ENCODE results near the gene CACNA1F.
A peak's percentile ranks its signal among the peaks of the same experiment; 100 is the strongest.

Gene CACNA1F

DNA sequence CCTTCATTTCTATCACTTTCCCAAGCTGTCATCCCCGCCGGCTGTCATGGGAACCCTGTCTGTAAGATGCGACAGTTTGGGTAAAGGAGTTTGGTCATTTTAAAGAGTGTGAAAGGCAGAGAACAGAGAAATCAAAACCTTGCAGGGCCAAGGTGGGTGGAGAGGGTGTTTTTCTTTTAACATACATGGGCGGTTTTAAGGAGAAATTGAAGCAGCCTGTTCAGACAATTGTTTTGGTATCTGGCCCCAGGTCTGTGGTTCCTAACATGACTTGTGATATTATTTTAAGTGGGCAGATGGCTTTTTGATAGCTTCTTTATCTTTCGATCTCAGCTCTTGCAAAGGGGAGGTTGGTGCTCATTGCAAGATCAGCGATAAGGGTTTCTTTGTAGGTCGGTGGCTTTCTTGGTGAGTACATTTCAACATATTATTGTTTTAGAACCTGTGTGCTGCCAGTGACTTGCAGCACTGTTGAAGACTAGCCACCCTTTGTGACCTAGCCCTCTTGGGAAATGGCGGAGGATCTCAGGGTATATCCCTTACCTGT is 40.1 kb upstream of the CACNA1F start:
- Histone ChIP-seq H3K4ac (ENCODE audit: low read depth, low read length) (no peak overlapping the region), H3K18ac (ENCODE audit: low read length) (no peak overlapping the region), H3K56ac (ENCODE audit: low read length) (no peak overlapping the region), H3K27me3 (ENCODE audit: insufficient read depth, low read length, poor library complexity) (no peaks in the 10 kb centered on the region), H4K5ac (ENCODE audit: low read length) (no peak overlapping the region), H3K79me1 (ENCODE audit: low read length) (peaks cover 4% of the 10 kb centered on the region), H3K4me2 (ENCODE audit: low read length) (no peak overlapping the region), H3K36me3 (ENCODE audit: control insufficient read depth, insufficient read depth, low read length) (no peaks in the 10 kb centered on the region), H3K4me3 (ENCODE audit: low read length) (no peak overlapping the region), H4K8ac (ENCODE audit: low read depth, low read length) (no peak overlapping the region), H2BK120ac (ENCODE audit: low read depth, low read length) (no peak overlapping the region), H2BK5ac (ENCODE audit: low read length) (no peak overlapping the region), H3K27ac (ENCODE audit: low read depth, low read length) (no peak overlapping the region), H3K79me2 (ENCODE audit: control insufficient read depth, insufficient read depth, low read length) (peaks cover 11% of the 10 kb centered on the region), H3K23ac (ENCODE audit: low read length) (no peak overlapping the region), H2AK5ac (ENCODE audit: low read length) (no peak overlapping the region), H3K4me1 (ENCODE audit: control insufficient read depth, low read depth, low read length) (no peaks in the 10 kb centered on the region), H2BK15ac (replicated peaks; ENCODE audit: low read depth) (no peak overlapping the region), H3K9ac (ENCODE audit: low read length) (no peak overlapping the region)
- whole genome bisulfite sequencing (ENCODE audit: extremely low coverage, insufficient coverage, low lambda C conversion rate) = no CpG with 5 or more reads among the region's 8 CpGs
- DNase-seq = no peak

DNA sequence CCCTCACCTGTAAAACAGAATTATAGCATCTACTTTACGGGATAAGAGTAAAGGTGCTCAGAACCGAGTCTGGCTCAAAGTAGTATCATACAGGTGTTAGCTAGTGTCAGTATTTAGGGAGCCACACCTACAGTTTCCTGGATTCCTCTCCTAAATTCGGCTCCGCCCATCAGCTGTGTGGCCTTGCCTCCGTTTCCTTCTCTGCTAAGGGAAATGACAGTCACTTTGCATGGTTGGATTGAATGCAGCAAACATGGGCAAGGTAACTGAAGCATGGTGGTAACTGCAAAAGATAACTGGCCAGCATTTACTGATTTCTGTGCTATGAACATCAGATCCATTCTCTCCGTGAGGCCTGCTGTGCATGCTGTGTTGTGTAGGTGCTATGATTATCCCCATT is 39.3 kb upstream of the CACNA1F start:
- Histone ChIP-seq H2BK5ac (ENCODE audit: low read length) (no peak overlapping the region), H3K36me3 (ENCODE audit: control insufficient read depth, insufficient read depth, low read length) (no peaks in the 10 kb centered on the region), H3K9ac (ENCODE audit: low read length) (no peak overlapping the region), H2AK5ac (ENCODE audit: low read length) (no peak overlapping the region), H3K79me2 (ENCODE audit: control insufficient read depth, insufficient read depth, low read length) (peaks cover 11% of the 10 kb centered on the region), H3K27ac (ENCODE audit: low read depth, low read length) (no peak overlapping the region), H2BK120ac (ENCODE audit: low read depth, low read length) (no peak overlapping the region), H3K23ac (ENCODE audit: low read length) (no peak overlapping the region), H4K5ac (ENCODE audit: low read length) (no peak overlapping the region), H4K8ac (ENCODE audit: low read depth, low read length) (no peak overlapping the region), H3K27me3 (ENCODE audit: insufficient read depth, low read length, poor library complexity) (no peaks in the 10 kb centered on the region), H3K18ac (ENCODE audit: low read length) (no peak overlapping the region), H3K79me1 (ENCODE audit: low read length) (peaks cover 4% of the 10 kb centered on the region), H3K4me3 (ENCODE audit: low read length) (no peak overlapping the region), H3K4ac (ENCODE audit: low read depth, low read length) (no peak overlapping the region), H3K4me1 (ENCODE audit: control insufficient read depth, low read depth, low read length) (no peaks in the 10 kb centered on the region), H3K56ac (ENCODE audit: low read length) (no peak overlapping the region), H2BK15ac (replicated peaks; ENCODE audit: low read depth) (no peak overlapping the region), H3K4me2 (ENCODE audit: low read length) (no peak overlapping the region)
- no CpG with 5 or more reads among the region's 6 CpGs for WGBS (ENCODE audit: extremely low coverage, insufficient coverage, low lambda C conversion rate)
- no peak for DNase-seq

DNA sequence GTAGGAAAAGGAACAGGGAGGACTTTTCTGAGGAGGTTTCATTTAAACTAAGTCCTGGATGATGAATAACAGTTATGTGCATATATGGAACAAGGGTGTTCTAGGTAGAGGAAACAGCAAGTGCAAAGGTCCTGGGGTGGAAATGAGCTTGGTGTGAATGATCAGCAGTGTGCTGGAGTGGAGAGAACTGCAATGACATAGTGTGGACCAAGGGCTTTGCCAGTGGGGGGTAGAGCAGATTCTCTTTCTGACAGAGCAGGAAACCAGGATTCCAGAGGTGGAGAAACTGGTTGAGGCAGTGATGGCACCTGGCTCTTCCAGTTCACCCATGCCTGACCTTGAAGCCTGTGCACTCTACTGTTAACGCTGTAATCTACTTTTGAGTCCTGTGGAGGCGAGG is 38.2 kb upstream of the CACNA1F start:
- no peak overlapping the region for H2AK5ac ChIP-seq (ENCODE audit: low read length)
- no peaks in the 10 kb centered on the region for H3K36me3 ChIP-seq (ENCODE audit: control insufficient read depth, insufficient read depth, low read length)
- no peaks in the 10 kb centered on the region for H3K27me3 ChIP-seq (ENCODE audit: insufficient read depth, low read length, poor library complexity)
- no CpG with 5 or more reads among the region's 2 CpGs for WGBS (ENCODE audit: extremely low coverage, insufficient coverage, low lambda C conversion rate)
- no peak overlapping the region for H3K18ac ChIP-seq (ENCODE audit: low read length)
- no peaks in the 10 kb centered on the region for H3K4me1 ChIP-seq (ENCODE audit: control insufficient read depth, low read depth, low read length)
- H4K8ac ChIP-seq (ENCODE audit: low read depth, low read length) = no peak overlapping the region
- no peak overlapping the region for H3K4ac ChIP-seq (ENCODE audit: low read depth, low read length)
- no peak for DNase-seq
- H4K5ac ChIP-seq (ENCODE audit: low read length) = no peak overlapping the region
- no peak overlapping the region for H2BK120ac ChIP-seq (ENCODE audit: low read depth, low read length)
- no peak overlapping the region for H3K4me3 ChIP-seq (ENCODE audit: low read length)
- H3K27ac ChIP-seq (ENCODE audit: low read depth, low read length) = no peak overlapping the region
- H3K56ac ChIP-seq (ENCODE audit: low read length) = peak overlapping the region; percentile 17
- no peak overlapping the region for H3K23ac ChIP-seq (ENCODE audit: low read length)
- H3K9ac ChIP-seq (ENCODE audit: low read length) = no peak overlapping the region
- peaks cover 11% of the 10 kb centered on the region for H3K79me2 ChIP-seq (ENCODE audit: control insufficient read depth, insufficient read depth, low read length)
- H3K4me2 ChIP-seq (ENCODE audit: low read length) = no peak overlapping the region
- no peak overlapping the region for H2BK5ac ChIP-seq (ENCODE audit: low read length)
- peaks cover 4% of the 10 kb centered on the region for H3K79me1 ChIP-seq (ENCODE audit: low read length)
- H2BK15ac ChIP-seq (replicated peaks; ENCODE audit: low read depth) = no peak overlapping the region

DNA sequence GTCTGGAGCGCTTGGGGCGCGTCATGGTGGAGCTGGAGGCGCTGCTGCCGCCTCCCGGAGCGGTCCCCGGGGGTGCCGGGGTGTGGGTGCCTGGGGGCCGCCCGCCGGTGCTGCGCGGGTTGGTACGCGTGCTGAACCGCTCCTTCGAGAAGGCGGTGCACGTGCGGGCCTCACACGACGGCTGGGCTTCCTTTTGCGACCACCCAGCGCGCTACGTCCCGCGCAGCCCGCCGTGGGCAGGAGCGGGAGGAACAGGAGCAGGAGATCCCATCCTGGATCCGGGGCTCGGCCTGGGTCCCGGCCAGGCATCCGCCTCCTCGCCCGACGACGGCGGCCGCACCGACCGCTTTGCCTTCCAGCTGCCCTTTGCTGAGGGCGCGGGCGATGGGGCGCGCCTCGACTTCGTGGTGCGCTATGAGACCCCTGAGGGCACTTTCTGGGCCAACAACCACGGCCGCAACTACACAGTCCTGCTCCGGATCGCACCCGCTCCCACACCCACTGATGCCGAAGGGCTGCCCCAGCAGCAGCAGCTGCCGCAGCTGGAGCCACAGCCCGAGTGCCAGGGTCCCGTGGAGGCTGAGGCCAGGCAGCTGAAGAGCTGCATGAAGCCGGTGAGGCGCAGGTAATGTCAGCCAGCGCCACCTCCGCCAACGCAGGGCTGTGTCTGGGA is 37.2 kb upstream of the CACNA1F start:
- Histone ChIP-seq H2BK5ac (ENCODE audit: low read length) (no peak overlapping the region), H3K4ac (ENCODE audit: low read depth, low read length) (peak overlapping the region; percentile 56), H3K79me1 (ENCODE audit: low read length) (peaks cover 4% of the 10 kb centered on the region), H3K56ac (ENCODE audit: low read length) (peak overlapping the region; percentile 87), H3K23ac (ENCODE audit: low read length) (no peak overlapping the region), H2BK15ac (replicated peaks; ENCODE audit: low read depth) (no peak overlapping the region), H4K8ac (ENCODE audit: low read depth, low read length) (peak overlapping the region; percentile 79), H3K4me2 (ENCODE audit: low read length) (peak overlapping the region; percentile 15), H3K4me1 (ENCODE audit: control insufficient read depth, low read depth, low read length) (no peaks in the 10 kb centered on the region), H3K27ac (ENCODE audit: low read depth, low read length) (peak overlapping the region; percentile 84), H3K36me3 (ENCODE audit: control insufficient read depth, insufficient read depth, low read length) (no peaks in the 10 kb centered on the region), H3K18ac (ENCODE audit: low read length) (peak overlapping the region; percentile 77), H2AK5ac (ENCODE audit: low read length) (no peak overlapping the region), H3K9ac (ENCODE audit: low read length) (peak overlapping the region; percentile 72), H2BK120ac (ENCODE audit: low read depth, low read length) (no peak overlapping the region), H3K4me3 (ENCODE audit: low read length) (no peak overlapping the region), H3K79me2 (ENCODE audit: control insufficient read depth, insufficient read depth, low read length) (peaks cover 11% of the 10 kb centered on the region), H4K5ac (ENCODE audit: low read length) (no peak overlapping the region), H3K27me3 (ENCODE audit: insufficient read depth, low read length, poor library complexity) (no peaks in the 10 kb centered on the region)
- no CpG with 5 or more reads among the region's 66 CpGs for WGBS (ENCODE audit: extremely low coverage, insufficient coverage, low lambda C conversion rate)
- DNase-seq = no peak

DNA sequence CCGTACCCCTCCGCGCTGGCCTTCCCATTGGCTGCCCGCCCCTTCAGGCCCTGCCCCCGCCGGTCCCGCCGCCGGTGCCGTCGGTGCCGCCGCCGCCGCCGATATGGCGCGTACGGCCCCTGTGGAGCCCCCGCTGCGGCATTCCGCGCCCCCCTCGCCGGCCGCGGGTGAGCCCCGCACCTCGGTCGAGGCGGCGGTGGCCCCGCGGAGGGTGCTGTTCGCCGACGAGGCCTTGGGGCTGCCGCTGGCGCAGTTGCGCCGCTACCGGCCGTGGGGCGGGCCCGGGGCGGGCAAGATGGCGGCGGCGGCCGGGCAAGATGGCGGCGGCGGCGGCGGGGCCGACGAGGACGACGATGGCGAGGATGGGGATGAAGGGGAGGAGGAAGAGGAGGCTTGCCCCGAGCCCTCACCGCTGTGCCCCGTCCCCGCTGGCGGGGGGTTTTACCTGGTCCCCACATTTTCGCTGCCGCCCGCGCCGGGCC is 36.7 kb upstream of the CACNA1F start, which contains the start of gene PPP1R3F:
Gene PPP1R3F (plus strand): TSS at position 27 of the 482 bp plus-strand sequence. CDS start 77 bp downstream, at position 104.
- no CpG with 5 or more reads among the region's 70 CpGs for WGBS (ENCODE audit: extremely low coverage, insufficient coverage, low lambda C conversion rate)
- peak within 1 kb of the TSS; percentile 55 for H2BK5ac ChIP-seq (ENCODE audit: low read length)

More for the DNA sequence above, 36.7 kb upstream of the CACNA1F start, which contains the start of gene PPP1R3F:
- no peaks in the 10 kb centered on the region for H3K36me3 ChIP-seq (ENCODE audit: control insufficient read depth, insufficient read depth, low read length)
- H2BK15ac ChIP-seq (replicated peaks; ENCODE audit: low read depth) = no peak within 1 kb of the TSS
- H3K4me2 ChIP-seq (ENCODE audit: low read length) = peak within 1 kb of the TSS; percentile 71
- peak within 1 kb of the TSS; percentile 84 for H3K27ac ChIP-seq (ENCODE audit: low read depth, low read length)
- peak within 1 kb of the TSS; percentile 86 for H3K9ac ChIP-seq (ENCODE audit: low read length)
- no peak for DNase-seq
- no peaks in the 10 kb centered on the region for H3K27me3 ChIP-seq (ENCODE audit: insufficient read depth, low read length, poor library complexity)
- no peak within 1 kb of the TSS for H2BK120ac ChIP-seq (ENCODE audit: low read depth, low read length)
- peak within 1 kb of the TSS; percentile 56 for H3K4ac ChIP-seq (ENCODE audit: low read depth, low read length)
- H3K18ac ChIP-seq (ENCODE audit: low read length) = peak within 1 kb of the TSS; percentile 77
- no peaks in the 10 kb centered on the region for H3K4me1 ChIP-seq (ENCODE audit: control insufficient read depth, low read depth, low read length)
- peak within 1 kb of the TSS; percentile 79 for H4K8ac ChIP-seq (ENCODE audit: low read depth, low read length)
- H3K23ac ChIP-seq (ENCODE audit: low read length) = no peak within 1 kb of the TSS
- peak within 1 kb of the TSS; percentile 94 for H3K56ac ChIP-seq (ENCODE audit: low read length)
- no peak within 1 kb of the TSS for H4K5ac ChIP-seq (ENCODE audit: low read length)
- peaks cover 4% of the 10 kb centered on the region for H3K79me1 ChIP-seq (ENCODE audit: low read length)
- H3K79me2 ChIP-seq (ENCODE audit: control insufficient read depth, insufficient read depth, low read length) = peaks cover 11% of the 10 kb centered on the region
- peak within 1 kb of the TSS; percentile 62 for H3K4me3 ChIP-seq (ENCODE audit: low read length)
- no peak within 1 kb of the TSS for H2AK5ac ChIP-seq (ENCODE audit: low read length)
